Fibroblast of skin of back (primary cell): ENCODE results near the gene SRPRB.

Experiments used
- DNase-seq: peaks from one replicate; pipeline ENCODE4 v3.0.0-alpha.2; 2013

Gene SRPRB

DNA sequence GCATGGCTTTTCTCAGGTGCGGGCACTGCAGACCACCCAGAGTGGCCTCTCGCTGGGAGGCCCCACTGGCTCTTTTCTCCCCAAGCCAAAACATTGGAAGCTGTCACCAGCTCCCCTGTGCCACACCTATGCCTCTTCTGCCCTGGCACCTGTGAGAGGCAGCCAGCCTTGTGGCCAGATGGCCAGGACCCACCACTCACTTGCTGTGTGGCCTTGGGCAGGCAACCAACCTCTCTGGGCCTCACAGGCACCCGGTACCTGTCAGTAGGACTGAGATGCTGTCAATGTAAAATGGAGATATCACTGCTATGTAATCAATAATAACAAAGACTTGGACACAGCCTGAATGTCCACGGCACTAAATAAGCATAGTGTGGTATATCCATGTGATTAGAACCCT lies 36.5 kb downstream of the SRPRB start:
- DNase-seq: no peak

DNA sequence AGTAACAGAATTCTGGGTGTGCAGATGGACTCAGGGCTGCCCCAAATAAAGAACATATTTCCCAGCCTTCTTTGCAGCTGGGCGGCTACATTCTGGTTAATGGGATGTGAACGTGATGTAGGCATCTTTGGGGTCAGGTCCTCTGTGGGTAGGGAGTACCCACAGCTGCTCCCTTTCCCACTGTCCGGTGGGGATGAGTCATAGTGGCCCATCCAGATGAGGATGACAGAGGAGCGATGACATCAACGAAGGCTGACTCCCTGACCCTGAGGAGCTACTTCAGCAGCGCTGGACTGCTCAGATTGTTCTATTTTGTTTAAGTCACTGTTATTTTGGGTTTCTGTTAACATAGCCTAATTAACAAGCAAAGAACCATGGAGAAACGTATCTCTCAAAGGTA lies 38.0 kb downstream of the SRPRB start:
- DNase-seq: peak; percentile 36

DNA sequence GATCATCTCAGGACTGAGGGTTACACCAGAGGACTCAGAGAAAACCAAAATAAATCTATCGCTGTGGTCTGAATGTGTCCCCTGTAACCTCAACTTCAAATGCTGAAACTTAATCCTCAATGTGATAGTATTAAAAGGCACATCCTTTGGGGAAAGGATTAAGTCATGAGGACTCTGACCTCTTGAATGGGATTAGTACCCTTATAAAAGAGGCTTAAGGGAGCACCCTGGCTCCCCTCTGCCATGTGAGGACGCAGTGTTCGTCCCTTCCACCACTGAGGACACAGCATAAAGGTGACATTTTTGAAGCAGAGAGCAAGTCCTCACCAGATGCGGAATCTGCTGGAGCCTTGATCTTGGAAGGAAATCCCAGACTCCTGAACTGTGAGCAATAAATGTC lies 39.5 kb downstream of the SRPRB start:
- DNase-seq: no peak

DNA sequence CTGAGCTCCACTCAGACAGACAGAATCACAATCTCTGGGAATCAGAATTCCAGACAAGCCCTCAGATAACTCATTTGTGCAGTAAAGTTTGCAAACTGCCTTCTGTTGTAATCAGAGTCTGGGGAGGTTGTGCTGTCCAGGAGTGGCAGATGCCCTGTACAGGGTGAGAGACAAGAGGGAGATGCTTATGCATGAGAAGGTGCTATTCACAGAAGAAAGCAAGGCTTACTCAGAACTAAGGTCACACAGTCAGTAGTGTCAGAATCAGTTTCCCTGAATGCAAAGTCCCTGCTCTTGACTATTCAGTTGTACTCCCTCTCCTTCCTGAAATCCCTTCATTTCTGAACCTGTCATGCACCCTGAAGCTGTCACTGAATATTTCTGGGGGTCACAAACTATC lies 43.7 kb downstream of the SRPRB start:
- no peak for DNase-seq

DNA sequence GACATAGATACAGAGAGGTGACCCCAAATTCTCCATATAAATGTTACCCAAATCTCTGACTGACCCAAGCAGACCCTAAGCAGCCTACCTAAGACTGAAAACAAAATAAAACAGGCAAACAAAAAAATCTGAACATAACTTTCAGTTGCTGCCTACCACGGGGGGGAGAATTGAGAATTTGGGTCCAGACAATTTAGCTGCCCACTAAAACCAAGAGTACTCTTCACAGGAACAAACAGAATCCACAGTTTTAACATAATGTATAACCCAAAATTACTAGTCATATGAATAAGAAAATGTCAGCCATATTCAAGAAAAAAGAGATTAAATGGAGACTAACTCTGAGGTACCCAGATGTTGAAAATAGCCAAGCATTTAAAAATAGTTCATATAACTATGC lies 44.4 kb downstream of the SRPRB start:
- DNase-seq: no peak

DNA sequence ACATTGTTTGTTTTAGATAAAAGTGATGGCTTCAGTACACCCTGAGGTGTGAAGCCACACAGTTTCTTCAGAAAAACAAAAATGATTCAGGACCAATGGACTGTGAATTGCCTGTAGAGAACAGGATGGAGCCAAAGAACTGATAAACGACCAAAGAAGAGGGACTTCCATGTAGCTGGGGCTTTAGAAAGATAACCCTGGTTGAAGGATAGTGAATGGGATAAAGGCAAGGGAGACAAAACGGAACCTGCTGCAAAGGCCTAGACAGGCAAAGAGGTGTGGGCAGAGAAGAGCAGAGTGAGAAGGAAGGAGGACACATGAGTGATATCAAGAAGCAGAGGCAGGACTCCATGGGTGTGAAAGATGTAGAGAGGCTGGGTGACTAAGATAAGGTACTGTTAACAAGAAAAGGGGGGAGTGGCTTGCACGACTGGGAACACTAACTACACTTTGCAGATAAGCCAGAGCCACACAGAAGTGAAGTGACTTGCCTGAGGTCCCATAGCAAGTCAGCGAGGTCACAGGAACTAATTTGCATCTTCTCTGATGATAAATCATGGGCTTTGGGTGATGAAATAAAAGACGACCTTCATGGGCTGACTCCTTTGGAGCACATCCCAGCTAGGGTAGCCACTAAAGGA lies 45.8 kb downstream of the SRPRB start:
- DNase-seq: no peak

DNA sequence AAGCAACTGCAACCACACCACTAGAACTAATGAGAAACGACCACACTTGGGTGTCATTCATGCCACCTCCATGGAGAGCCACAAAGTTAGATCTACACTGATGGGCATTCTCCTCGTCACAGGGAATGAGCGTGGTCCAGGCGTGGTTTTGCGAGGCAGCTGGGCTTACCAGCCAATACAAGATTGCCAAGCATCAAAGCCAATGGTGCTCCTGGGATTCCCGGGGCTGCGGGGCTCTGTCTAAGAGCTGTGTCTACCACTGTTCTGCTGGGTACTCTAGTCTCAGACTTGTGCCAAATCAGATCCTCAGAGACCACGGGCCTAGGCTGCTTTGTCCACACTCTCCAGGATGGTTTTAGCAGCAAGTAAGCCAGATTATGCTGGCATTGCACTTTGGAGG lies 46.3 kb downstream of the SRPRB start:
- no peak for DNase-seq

DNA sequence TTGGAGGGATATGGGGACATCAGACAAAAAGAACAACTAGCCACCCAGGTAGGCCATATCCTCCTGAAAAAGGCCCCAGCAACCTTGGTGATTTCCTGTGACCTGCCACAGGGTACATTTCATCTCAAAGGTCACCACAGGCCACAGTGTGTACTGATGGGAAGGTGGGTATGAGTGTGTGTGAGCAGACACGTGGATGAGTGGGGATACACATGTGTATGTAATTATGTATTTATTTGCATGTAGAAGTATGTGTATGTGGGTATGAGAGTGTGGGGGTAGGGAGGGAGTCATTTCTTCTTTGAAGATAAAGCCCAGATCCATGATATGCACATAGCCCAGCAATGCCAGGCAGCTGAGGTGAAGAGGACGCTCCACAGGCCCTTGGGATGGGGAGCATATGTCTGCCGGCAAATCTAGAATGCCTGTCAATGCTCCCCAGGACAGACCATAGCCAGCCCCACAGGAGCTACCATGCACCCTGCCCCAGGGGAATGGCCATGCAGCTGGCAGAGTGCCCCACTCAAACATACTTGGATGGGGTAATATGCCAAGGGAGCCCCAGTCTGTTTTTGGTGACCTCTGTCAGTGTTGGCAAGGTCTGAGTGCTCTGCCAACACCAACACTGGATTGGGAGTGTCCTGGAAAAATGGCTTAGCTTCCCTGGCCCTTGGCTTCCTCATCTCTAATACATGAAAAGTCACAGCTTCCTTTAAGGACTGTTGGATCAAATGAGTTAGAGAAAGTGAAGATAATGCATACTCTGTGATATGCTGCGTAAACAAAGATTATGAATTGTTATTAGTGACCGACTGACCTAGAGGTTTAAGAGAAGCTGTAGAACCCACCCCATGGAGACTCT lies 47.7 kb downstream of the SRPRB start:
- DNase-seq: no peak

DNA sequence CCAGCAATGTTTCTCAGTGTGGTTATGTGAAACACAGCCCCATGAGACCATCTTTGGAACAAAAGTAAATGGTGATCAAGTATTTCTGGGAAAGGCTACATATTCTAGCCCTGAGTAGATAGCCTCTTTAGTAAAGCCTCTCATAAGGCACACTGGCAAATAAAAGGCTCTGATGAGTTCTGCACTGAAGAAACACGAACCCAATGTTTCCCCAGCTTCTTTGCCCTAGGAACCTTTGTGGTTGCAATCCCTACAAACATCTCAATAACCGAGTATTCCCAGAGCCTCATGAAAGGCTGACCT lies 48.3 kb downstream of the SRPRB start:
- DNase-seq: no peak

DNA sequence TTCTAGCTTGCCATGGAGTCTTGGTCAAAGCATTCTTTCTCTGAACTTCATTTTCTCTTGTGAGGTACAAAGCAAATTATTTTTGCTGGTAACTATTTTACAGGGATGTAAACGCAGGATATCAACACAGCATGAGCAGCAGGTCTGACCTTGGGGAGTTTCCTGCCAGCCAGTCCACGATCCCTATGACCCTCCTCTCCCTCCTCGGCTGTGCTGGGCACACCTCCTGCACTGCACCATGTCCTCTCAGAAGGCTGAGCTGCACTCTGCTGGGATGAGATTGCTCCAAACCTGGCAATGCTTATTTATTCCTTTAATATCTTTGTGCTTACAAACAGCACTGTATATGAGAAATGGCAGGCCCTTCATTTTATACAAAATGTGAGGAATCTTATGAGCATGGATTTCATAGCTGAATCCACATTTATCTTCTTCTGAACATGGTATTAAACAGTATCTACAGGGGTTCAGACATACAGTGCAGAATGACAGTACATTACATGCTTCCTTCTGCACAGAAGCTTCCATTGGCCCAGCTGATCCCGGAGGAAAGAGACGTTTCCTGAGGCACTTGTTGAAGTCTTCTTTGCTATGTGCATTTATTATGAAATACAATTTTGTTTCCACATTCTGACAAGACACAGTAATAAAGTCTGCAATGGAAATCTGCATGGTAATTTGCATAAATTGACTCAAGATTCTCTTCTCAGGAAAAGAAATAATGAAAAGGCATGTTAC lies 48.8 kb downstream of the SRPRB start:
- DNase-seq: no peak

DNA sequence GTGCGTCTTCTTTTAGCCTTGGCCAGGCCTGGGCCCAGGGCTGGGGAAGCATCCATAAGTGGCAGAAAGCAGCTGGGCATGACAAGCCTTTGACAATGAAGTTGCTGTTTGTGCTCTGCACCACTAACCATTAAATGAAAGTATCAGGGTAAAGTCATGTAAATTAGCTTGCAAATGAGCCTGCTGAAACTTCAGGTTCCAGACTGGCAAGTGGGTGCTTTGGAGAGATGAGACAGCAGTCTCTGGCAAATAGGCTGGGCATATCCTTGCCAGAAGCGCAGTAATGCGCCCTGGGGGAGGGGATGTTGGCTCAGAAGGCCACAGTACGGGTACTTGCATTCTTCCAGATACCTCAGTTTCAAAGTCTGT lies 49.4 kb downstream of the SRPRB start:
- DNase-seq: no peak

DNA sequence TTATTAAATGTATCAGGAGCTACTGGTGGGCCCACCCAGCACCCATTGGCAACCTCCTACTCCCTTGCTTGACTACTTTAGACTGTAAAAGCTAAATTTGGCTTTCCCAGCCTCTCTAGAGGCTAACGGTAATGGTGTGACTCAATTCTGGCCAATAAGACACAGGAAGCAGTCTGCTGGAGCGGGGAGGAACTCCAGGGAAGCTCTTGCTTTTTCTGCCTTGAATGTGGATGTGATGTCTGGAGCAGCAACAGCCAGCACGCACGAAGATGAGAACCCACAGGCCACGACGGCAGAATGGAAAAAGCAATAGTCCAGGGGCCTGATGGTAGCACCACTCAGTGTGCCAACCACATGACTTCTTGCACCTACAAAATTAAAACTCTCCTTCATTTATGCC lies 50.2 kb downstream of the SRPRB start:
- peak; percentile 39 for DNase-seq

DNA sequence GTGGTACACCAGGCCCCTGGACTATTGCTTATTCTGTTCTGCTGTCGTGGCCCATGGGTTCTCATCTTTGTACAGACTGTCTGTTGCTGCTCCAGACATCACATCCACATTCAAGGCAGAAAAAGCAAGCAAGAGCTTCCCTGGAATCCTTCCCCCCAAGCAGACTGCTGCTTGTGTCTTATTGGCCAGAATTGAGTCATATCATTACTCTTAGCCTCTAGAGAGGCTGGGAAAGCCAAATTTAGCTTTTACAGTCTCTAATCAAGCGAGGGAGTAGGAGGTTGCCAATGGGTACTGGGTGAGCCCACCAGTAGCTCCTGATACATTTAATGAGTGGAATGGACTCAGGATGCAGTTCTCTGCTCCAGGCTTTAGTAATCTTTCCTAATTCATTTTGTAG lies 50.7 kb downstream of the SRPRB start:
- DNase-seq: peak; percentile 35

DNA sequence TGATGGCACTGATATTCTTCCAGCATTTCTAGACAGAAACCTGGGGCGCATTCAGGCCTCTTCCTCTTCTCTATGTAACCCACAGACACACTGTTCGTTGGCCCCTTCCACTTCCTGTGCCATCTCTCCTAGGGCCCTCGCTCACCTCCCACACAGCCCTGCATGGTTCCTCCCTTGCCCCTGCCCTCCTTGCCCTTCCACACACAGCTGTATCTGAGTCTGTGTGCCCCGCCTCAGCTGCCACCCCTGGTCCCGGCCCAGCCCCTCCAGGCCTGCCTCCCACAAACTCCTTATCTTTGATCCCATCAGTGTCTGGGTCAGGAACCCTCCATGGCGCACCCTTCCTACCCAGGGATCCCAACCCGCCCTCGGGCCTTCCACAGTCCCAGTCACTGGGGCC lies 52.2 kb downstream of the SRPRB start:
- no peak for DNase-seq

DNA sequence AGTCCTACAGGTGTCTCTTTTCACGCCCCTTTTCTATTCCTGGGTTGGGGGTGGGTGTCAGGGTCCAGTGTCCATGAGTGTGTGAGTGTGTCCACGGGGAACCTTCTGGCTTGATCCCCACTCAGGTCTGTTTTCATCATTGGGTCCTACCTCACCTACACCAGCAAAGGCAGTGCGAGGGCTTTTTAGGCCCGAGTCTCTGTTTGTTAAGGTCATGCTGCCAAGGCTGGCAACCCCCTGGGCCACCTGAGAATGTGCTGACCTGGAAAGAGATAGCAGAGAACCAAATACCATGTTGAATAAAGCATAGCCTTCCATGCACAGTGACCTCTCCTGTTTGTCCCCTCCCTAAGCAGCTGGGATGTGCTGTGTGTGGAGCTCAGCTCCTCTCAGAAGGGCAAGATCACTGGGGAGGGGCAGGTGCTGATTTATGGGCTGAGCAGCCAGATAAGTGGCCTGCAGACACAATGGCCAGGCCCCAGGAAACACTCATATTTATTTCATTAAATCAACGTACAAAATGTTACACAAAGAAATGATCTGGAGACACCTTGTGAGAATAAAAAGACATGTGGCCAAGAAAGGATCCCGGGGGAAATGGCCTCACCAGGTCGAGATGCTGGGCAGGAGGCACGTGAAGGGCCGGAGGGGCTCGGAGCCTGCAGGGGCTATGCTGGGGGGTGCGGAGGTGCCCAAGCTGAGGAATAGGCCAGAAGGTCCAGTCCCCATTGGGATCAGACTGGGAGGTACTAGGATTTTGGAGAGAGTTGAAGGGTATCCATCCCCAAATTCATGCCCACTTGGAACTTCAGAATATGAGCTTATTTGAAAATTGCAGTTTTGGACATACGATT lies 54.0 kb downstream of the SRPRB start:
- DNase-seq: no peak

DNA sequence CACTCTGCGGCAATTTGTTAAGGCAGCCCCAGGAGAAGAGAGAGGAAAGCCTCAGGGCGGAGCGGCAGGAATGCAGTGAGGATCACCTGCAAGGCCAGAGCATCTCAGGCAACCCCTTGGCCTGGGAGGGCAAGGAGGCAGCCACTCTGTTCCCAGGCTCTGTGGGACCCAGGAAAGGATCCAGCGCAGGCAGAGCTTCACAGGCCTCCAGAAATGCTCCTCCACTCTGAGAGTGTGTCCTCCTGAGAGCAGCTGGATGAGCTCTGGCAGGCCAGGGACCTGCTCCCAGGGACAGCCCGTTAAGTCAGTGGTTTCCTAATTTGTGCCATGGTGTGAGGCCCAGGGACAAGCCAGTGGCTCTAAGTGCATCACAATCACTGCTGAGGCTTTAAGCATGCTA lies 54.9 kb downstream of the SRPRB start:
- no peak for DNase-seq

DNA sequence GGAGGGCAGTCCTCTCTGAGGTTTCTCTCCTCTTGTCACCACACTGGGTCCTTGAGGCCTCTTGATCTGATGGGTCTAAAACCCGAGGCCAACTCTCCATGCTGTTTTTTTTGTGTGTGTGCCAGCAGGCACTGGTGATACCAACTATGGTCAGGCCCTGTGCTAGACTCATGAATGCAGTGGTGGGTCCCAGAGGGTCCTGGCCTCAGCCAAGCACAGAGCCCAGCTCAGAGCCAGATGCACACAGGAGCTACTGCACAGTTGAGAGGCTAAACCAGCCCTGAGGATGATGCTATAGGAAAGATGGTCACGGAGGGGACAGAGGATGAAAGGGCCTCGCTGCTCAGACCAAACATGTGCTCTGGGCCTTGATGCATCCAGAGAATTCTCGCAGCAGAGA lies 56.5 kb downstream of the SRPRB start:
- DNase-seq: no peak

DNA sequence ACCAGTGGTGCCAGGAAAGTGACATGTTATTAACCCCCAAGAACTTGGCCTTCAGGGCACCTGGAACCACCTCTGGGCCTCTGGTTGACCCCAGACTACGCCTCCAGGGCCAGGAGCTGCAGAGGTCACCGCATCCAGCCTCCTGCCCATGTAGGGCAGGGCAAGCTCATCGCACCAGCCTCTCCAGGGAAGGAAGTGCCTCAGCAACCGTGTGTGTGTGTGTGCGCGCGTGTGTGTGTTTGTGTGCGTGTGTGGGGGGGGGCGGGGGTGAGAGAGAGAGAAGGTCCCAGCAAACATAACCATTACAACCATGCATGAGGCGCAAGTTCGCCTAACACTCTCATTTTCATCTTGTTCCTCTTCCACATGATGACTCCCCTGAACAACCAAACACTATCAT lies 58.3 kb downstream of the SRPRB start:
- DNase-seq: no peak

DNA sequence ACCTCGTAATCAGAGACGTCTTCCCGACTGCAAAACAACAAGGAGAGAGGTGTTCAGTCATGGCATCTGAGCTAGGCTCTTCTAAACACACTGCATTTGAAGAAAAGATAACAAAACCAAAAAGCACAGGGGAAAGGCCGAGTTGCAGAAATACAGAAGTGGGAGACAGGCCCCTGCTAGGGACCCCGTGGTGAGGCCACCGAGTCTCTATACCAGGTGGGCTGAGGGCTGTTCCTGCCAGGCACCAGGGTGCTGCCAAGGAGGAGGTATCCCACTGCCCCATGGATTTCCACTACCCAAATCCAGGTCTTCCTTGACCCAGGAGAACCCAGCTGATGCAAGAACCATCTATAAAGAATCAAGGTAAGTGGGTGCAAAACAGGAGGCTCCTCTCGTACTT lies 59.0 kb downstream of the SRPRB start:
- no peak for DNase-seq

DNA sequence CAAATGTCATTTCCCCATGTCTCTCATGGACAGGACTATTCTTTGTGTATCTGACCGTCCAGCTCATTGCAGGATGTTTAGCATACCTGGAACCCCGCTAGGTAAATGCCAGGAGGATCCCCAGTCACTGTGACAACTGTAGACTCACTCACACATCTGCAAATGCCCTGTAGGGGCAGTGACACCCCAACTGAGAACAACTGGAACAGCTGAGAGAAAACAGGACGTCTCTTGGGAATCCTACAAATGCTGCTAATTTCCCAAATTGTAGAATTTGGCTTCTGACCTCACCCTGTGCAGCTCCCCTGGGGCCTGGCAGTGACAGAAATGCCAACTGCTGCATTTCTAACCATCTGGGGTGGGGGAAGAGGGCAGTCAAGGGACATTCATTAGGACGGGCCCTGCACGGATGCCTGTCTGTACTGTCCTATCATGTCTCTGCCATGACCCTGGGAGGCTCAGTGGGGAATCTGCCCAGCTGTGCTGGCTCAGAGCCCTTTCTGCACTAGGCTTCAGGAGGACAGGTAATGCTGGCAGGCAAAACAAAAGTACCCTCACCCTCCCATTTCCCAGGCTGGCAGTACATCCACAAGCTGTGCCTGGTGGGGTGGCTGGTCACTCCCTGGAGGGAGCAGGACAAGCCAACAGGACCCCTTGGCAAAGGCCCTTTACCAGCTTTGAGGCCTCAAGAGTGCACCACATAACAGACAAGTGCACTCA lies 59.7 kb downstream of the SRPRB start:
- DNase-seq: no peak

DNA sequence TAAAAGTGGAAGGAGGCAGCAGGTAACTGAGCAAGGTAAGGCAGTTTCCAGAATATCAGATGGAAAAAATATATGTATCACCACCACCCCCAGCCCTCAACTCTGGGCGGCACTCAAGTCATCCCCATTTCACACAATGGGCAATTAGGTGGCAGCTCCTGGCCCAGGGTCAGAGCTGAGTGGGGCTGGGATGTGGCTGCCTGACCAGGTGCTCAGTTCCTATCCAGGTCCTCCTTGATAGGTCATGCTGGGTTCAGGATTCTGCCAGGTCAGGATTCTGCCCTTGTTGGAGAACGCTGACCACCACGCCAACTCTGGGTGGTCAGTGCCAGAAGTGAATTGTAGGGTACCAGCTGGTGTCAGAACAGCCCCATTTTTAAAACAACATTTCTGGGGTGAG lies 60.5 kb downstream of the SRPRB start:
- DNase-seq: no peak

DNA sequence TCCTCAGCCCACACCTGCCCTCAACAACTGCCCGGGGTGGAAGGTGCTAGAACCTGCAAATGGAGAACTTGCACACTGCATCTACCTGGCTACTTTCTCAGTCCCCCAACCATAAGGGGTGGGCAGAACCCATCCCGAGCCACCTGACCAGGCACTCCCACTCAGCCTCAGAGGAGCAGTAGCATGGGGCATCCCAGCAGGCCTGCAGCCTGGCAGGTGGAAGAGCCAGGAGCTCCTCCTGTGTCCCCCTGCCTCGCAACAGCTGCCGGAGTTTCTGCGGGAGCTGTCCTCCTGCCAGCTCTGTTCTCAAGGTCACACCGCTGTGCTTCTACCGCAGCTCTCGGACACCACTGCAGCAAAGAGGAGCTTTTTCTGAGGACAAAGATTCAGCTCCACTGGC lies 62.6 kb downstream of the SRPRB start:
- DNase-seq: no peak
